GM19463 (cell line): ENCODE data around the gene MTERF4.

Source experiments
- ATAC-seq: cut with Tn5 transposase; IDR thresholded peaks from one replicate; pipeline ENCODE4 v1.9.1; 2021; ENCODE audit warnings: mild to moderate bottlenecking, moderate library complexity; ENCODE audit not compliant: unreplicated experiment

Gene MTERF4

DNA sequence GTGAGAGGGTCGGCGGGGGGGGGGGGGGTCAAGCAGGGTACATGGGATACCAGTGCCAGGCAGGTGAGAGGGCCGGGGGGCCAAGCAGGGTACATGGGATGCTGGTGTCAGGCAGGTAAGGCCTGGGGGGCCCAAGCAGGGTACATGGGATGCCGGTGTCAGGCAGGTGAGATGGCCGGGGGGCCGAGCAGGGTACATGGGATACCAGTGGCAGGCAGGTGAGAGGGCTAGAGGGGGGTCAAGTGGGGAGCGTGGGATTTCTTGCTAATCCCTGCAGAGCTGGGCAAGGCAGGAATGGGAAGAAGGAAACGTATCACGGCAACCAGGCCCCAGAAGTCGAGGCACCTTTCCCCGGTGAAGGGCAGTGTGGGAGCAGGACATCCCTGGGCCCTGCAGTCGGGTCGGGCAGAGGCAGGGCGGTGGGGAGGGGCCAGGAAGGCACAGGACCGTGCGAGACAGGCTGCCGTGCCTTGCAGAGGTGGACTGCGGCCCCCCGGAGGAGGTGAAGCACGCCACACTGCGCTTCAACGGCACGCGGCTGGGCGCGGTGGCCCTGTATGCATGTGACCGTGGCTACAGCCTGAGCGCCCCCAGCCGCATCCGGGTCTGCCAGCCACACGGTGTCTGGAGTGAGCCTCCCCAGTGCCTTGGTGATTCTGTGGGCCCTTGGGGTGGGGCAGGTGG lies 49.3 kb downstream of the MTERF4 start:
- no peak for ATAC-seq

DNA sequence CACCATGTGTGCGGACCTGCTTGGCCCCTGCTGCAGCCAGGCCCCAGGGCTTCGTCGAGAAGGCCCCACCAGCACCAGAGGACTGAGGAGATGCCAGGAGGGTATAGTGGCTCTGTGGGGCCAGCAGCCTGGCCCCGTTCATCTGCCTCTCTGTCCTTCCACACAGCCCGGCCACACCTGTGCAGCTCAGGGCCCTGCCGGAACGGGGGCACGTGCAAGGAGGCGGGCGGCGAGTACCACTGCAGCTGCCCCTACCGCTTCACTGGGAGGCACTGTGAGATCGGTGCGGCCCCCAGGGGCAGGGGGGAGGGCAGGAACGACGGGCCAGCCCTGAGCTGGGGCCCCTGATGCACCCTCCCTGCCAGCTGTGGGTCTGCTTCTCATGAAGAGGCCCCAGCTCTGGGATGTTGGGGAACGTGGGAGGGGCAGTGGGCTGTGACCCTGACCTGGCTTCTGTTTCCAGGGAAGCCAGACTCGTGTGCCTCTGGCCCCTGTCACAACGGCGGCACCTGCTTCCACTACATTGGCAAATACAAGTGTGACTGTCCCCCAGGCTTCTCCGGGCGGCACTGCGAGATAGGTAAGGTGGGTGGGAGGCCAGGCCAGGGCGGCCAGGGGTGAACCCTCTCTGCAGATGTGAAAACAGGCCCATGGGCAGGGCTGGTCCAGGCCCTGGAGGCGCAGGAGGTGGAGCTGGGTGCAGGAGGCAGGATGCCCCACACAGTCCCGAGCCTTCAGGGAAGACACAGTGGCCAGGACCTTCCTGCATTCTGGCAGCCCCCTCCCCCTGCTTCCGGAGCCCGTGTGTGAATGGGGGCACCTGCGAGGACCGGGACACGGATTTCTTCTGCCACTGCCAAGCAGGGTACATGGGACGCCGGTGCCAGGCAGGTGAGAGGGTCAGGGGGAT lies 50.3 kb downstream of the MTERF4 start:
- ATAC-seq = no peak

DNA sequence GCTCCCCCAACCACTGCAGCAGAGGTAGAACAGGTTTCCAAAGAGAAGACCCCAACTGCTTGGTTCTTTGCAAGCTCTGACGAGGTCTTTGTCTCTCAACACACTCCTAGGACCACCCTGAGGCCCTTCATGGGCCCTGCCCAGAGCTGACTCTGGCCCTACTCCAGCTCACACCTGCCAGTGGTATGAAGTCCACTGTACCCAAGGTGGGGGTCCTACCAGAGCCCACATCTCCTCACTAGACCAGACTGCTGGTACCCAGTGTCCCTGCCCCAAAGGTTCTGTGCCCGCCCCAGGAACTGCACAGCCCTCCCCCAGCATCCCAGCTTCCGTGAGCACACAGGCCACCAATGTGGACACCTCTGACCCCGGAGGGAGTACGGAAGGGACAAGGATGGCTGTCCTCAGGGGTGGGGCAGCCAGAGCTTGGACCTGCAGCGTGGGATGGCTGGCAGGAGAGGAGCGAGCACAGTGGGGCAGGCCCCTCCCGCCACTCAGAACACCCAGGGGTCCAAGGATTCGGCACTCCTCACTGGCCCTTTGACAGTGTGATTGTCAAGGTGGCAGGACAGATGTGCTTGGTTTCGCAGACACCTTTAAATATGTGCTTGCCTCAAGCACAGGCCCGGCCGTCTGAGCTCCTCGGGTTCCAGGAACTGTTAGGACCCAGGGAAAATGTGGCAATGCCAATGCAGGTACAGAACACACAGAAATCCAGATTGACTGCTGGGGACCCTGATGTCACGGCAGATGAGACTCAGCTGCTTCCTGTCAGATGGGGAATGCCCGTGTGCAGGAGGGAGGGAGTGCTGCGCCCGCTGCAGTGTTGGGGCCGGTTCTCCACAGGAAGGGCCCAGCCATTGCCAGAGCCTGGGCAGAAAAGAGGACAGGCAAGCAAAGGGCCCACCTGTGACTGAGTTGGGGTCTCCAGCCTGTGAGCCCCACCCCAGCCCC lies 51.2 kb downstream of the MTERF4 start:
- ATAC-seq = no peak

DNA sequence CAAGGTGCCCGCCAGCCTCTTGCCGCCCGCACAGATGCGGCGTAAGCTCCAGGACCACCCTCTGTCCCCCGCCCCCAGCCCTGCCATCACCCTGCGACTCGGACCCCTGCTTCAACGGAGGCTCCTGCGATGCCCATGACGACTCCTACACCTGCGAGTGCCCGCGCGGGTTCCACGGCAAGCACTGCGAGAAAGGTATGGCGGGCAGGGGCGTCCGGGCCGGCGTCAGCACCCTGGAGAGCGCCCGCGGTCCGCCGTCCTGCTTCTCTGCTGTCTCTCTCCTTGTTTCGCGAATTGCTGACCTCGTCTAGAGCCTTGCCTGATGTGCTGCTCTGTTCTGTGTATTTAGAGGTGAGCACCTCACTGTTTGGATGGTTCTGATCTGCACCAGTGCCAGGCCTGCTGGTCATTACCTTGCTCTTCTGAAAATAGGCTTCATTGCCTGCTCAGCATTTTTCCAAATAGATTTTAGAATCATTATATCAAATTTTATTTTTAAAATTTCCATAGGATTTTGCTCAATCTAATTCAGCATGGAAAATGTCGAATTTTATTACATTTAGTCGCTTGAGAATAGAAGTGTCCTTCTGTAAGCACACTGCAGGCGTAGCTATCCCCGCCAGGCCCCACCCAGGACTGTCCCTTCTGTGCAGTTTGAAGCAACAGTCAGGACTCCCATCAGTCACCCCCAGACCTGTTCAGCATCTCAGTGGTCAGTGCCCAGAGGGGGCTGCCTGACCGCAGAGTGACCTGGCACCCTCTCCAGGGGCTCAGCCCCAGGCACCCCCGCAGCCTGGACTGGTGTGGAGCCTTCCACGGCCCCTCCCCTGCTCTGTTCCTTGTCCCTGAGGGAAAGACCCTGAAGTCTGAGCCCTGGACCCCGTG lies 52.1 kb downstream of the MTERF4 start:
- no peak for ATAC-seq

DNA sequence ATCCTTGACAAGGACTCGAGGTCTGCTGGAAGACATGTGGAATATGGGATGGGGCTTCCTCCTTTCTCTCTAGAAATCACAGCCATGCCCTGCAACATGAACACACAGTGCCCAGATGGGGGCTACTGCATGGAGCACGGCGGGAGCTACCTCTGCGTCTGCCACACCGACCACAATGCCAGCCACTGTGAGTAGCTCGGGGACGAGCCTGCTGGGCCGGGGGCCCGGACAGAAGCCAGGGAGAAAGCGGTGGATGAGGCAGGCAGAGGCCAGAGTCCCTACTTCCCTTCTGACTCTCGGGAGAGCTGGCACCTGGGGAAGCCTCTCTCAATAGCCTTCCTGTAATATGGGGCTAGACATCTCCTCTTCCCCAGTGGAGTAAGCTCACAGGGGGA lies 53.1 kb downstream of the MTERF4 start:
- no peak for ATAC-seq

DNA sequence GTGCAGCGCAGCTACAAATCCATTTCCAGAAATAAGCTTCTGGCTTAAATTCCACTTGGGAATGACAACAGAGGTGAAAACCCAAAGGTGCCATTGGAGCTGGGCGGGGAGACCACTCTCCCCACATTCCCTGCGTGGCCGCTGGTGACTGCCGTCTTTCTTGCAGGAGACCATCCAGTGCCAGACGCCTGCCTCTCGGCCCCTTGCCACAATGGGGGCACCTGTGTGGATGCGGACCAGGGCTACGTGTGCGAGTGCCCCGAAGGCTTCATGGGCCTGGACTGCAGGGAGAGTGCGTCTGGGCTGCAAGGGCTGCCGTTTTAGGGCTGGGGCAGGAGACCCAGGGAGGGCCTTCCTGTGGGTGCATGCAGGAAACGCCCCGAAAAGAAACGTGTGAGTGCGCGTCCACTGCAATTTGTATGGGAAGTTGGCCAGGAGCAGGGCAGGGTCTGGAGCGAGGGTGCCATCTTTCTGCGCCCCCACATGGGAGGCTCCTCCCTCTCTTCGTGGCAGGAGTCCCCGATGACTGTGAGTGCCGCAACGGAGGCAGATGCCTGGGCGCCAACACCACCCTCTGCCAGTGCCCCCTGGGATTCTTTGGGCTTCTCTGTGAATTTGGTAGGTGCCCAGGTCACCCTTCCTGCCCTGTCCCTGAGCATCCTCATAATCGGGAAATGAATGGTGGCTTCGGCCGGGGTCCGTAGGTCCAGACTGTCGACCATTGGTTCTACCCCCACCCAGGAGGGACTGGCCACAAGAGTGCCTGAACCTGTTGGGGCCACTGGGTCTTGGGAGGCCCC lies 53.7 kb downstream of the MTERF4 start:
- no peak for ATAC-seq

DNA sequence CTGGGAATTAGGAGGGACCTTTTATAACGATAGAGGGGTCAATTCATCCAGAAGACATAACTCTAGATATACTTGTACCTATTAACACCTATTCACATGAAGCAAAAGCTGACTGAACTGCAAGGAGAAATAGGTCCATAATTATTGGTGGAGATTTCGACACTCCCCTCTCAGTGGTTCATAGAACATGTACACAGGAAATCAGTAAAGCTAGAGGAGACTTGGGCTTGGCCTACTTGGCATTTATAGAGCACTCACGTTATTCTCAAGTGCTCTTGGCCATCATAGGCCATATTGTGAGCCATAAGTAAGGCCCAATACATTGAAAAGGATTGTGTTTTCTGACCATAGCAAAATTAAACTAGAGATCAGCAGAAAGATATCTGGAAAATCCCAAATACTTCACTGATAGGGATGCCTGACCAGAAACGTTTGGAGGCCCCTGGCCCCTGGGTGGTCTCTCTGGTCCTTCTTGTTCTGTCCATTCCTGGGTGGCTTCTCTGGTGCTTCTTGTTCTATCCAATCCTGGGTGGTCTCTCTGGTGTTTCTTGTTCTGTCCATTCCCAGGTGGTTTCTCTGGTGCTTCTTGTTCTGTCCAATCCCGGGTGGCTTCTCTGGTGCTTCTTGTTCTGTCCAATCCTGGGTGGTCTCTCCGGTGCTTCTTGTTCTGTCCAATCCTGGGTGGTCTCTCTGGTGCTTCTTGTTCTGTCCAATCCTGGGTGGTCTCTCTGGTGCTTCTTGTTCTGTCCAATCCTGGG lies 54.7 kb downstream of the MTERF4 start:
- ATAC-seq = no peak
